CD4-positive, alpha-beta T cell treated with Interleukin-4 for 1 hour (primary cell): ENCODE measurements around the gene NPAS3.

Experiments used
- DNase-seq, 2 donors: peaks; one replicate each; pipeline ENCODE4 v3.0.0-alpha.2; 2020 to 2022

Gene NPAS3

DNA sequence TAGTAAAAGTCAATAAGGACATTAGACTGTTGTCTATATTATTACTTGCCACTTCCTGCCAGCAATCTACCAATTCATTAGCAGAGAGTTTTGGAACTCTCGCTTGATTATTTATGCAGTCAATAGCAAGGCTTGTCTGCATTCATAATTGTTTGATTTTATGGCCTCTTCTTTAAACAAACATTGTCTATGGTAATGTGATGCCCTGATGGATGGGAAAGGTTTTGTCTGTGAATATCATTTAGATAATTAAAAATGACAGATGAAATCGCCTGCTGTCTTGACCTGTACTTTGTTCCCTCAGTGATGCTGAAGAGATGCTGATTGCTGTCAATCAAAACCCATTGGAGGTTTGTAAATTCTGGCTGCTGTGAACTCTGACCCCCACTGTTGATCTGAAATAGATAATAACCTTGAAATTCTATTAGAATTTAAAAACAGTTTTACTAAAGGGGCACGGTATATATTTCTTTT, 455.3 kb downstream of the NPAS3 start:
- DNase-seq = no peak

DNA sequence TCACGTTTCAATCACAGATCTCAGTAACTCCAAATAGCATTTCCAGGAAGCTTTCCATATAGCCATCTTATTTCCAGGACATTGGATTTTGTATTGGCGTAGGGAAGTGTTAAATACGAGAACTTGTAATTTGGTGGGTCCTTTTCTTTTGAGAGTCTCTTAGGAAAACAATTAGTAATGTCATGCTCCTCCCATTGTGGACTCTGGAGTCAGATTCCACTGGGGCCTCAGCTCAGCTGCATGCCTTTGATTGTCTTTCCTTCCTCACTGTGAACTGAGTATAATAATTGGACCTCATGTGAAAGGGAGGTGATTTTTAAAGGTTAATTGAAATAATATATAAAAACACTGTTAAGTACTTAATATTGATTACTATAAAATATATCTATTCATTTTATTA, 462.6 kb downstream of the NPAS3 start:
- no peak for DNase-seq

DNA sequence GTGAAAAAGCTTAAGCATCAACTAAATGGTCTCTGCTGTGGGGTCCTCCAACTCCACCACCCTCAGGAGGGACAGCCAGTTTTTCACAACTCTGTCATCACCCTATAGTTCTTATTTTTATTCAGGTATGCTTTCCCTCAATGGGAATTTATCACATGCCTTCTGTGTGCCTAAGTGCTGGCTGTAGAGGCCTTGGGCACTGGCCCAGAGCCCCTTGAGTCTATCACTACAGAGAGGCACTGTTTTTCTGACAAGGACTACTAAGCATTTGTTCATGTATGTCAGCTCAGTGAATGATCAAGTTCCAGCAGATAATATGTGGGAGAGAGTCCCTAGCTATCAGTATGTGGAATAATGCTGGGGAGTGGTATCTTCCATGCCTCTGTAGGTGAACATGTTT, 463.9 kb downstream of the NPAS3 start:
- DNase-seq = no peak

DNA sequence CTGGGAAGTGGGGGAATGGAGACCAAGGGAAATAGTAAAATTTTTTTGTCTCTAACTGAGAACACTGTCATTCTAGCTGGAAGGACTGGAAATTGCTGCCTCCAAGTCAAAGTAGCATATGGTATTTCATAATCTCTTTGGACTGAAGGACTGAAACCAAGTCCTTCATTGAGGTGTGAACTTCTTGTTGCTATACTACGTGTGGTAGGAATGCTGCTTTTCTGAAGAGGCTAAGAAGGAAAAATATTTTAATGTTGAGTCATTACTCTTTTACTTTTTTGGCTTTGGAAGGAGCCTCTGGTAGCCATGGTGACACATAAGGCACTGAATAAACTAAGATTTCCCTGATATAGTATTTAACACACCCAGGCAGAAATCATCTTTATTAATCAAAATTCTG, 465.4 kb downstream of the NPAS3 start:
- no peak for DNase-seq

DNA sequence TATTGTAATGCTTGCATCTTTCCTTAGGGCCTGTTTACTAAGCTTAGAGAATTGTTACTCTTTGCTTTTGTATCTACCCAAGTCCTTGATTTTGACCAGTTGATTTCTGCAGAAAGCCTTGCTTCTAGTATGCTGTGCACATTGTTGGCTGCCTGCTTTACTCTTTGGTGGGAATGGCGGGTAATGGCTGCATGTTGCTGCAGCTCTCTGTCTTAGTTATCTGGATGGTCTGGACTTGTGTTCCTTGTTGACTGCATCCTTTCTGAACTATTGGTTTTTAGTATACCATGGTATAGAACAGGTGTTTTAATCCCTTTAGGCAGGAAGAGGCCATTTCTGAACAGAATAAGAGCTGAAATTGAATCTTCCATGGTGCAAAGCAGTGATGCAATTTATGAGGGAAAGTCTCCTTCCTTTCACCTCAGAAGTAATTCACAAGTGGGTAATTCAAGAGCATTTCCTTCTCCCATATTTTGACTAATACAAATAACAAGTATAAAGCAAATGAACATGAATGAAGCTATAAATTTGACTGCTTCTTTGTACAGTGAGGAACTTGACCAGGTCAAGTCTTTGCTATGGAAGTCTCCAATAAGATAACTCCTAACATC, 466.4 kb downstream of the NPAS3 start:
- DNase-seq = no peak

DNA sequence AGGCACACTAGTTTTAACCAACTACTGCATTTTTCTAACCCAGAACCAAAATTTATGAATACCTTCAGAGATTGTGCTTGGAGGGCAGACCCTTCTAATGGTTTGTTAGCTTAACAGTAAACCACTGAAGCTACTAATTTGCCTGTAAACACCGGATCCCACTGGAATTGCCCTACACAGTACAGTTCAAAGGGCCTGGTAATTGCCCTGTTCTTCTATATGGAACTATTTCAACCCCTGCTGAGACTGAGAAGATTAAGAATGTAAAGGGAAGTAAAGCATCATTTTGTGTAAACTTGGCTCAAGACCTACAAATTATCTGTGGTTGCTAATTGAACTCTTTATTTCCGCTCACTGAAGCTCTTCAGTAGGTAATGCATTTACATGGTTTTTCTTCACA, 468.1 kb downstream of the NPAS3 start:
- no peak for DNase-seq

DNA sequence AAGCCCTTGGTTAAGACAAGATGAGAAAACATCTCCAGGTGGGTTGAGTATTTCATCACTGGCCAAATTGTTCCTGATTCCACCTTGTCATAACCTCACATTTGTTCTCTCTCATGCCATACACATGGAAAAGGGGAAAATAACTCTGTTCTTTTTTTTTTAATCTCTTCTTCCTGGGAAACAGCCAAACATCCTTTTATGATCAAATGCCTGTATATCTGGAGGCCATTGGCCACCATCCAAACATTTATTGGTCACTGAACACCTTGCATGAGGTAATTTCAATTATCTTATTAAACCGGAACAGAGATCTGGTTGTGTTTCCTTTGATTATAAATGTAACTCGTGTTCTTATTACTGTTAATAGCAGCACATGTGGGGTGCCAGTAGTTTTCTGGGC, 469.6 kb downstream of the NPAS3 start:
- no peak for DNase-seq

DNA sequence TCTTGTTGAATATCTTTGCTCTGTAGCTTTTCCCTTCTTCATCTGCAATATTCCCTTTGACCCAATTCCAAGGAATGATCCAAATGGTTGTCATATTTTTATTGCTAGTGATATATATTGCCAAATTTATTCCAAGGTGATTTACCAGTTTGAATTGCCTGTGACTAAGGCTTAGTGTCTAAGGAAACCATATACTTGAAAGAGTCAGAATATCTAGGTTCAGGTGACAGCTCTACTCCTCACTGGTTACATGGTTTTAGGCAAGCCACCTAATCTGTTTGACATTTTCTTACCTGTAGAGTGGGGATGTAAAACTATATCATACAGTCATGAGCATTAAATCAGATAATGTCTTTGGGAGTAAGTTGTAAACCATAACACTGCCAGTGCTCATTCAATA, 473.8 kb downstream of the NPAS3 start:
- no peak for DNase-seq

DNA sequence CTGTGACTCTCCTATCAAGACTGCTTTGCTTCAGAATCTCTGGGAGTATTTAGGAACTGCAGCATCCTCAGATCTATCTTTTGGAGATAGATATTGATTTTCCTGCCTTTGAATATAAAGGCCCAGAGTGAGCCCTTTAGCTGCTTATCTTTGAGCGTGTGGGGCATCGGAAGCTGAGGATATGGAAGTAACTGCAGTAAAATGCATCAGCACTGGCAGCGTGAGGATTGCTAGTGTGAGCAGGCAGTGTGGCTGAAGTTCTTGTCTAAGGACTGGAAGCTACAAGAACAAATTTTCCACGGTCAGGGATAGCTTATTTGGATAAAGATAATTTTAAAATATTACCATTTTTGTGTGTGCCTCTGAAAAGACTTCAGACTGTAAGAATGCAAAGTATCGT, 474.7 kb downstream of the NPAS3 start:
- DNase-seq = no peak

DNA sequence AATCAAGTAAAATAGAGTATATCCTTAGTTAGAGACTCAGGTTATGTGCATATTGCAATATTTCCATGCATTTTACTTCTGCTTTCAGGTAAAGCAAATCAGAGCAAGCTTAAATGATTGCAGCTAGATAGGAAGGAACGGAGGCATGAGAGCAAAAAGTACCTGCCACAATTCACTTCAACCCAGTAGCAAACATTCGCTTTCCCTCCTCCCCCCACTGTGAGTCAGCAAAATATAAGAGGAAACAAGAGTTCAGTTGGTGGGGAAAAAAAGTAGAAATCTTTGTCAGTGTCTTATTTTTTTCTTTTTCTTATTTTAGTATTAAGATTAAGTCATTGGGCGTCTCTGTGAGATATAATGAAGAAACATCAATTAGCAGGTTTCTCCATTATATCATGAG, 475.4 kb downstream of the NPAS3 start:
- no peak for DNase-seq

DNA sequence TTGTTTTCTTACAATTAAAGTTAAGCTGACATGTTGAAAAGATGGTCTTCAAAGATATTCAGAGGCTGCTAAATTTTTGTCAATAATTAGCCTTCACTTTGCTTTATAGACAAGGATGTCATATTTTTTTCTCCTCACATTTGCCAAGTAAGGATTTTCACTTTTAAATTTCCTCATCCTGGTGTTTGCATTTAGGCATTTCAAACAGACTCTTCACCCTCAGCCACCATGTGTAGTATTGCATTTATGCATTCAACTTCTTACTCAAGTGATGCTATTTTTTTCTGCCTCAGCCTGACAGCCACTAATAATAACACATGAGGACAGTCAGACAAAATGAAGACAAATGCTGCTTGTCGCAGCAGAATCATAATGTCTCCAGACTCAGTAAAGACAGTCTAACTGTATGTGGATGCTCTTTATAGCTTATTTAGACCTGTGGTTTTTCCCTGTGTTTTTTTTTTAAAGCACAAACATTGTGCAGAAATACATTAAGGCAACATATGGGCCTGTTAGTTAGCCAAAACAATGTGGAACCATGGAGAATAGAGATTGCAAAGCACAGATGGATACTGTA, 481.5 kb downstream of the NPAS3 start:
- no peak for DNase-seq

DNA sequence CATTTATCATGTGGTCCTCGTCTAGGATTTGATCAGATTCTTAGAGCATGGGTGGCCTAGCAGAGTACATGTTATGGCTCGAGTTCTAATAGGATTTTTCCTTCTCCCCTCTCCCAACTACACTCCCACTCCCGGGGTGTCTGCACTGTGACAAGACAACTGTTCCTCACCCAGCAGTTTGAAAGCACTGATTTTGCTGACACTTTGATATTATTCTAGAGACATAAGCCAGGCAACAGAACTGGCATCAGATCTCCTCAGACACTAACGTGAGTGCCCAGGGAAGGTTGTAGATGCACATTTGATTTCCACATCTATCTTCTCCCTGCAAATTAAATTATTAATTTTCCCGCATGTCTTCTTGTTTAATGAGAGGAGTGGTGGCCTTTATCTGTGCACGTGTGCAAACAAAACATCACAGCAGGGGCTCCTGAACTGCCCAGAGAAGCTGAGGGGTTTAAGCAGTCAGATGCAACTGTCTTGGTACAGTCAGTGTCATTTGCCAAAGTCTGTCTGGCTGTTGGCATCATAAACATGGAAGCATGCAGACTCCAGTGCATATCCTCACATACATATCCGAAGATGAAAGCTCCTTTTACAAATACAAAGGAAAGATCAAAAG, 491.8 kb downstream of the NPAS3 start:
- DNase-seq = no peak

DNA sequence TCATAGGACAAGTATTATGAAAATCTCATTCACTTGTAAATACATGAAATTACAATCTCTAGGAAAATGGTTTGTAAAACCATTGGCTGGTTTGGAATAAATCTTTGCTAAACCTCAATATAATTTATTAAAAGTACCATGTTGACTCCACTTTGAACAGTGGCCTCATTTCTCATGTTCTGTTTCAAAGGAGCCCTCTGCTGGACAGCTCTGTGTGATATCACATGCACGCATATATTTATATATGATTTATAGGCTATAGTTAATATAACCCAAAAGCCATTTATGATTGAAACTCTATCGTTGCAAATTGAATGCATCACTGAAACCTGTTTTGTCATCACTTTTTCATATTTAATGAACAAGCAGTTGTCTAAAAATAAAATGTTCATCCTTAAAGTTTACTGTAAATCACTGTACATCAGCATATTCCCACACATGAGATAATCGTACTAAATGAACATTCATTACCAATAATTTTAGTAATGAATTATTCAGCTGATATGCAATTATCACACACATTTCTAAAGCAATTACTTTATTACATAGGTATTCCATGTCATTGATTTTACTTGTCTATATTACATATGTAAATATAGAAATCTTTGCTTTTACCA, 493.8 kb downstream of the NPAS3 start:
- no peak for DNase-seq

DNA sequence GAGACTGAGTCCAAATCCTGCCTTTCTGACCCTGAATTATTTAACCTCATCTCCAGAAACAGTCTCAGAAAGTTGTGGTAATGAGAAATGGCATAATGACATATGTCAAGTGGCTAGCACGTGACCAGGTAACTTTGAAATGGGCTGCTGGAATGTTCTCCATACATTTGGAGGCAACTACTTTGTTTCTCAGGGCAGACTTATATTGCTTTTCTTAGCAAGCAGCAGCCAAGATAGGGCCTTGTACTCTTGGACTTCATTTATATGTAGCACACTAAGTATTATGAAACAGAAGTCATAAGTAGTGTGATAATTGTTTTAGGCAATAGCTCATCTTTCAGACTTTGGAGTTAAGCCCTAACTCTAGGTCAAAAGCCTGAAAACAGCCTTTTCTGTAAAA, 494.7 kb downstream of the NPAS3 start:
- DNase-seq = no peak

DNA sequence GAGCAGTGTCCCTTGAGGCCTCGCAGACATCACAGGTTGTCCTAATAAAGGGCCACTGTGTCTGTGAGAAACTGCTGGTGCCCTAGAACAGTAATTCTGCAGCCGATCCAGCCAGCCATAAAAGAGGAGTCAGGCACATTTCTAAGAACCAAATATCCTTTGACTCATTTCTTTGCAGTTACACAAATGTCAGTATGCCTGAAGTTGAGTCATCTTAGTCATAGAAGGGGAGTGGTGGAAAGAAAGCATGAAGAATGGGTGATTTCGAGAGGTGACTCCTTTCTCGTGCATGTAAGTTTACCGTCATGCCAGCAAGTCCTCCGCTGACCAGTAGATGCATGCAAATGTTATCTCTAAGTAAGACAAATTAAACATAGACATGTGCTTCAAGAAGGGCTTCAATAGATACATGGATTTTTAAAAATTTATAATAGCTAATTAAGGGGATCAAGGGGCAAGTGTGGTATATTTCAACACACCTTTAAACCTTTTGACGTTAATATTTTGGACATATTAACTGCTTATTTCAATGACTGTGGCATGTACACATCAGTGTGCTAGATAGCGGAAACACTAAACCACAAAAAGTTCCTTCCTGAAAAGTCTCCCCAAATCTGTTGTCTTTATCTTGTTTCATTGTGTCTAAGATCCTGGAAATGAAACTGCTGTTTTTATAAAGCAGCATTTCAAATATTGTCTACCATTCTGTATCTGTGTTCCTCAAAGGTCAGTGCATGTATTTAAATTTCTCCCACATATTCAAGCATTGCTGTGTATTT, 497.4 kb downstream of the NPAS3 start:
- DNase-seq = no peak

DNA sequence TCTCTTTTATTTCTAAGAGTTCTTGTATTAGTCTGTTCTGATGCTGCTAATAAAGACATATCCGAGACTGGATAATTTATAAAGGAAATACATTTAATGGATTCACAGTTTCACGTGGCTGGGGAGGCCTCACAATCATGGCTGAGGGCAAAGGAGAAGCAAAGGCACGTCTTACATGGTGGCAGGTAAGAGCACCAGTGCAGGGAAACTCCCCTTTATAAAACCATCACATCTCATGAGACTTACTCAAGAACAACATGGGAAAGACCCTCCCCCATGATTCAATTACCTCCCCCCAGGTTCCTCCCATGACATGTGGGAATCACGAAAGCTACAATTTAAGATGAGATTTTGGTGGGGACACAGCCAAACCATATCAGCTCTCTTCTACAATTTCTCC, 503.0 kb downstream of the NPAS3 start:
- DNase-seq = no peak

DNA sequence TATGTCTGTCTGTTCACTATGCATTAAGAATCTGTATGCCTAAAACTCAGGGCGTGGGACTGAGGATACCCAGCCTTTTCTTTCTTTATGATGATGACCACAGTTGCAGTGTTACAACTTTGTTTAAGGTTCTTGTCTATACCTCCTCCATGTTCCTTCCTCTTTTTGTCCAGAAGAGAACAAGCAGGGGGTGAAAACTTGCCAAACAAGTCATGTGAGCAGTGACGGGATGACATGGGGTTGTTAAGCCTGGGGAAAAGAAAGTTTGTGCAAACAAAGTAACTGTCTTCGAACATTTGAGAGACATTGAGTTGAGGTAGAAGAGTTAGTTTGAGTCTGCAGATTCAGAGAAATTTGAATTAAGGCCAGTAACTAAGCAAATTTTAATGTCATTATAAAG, 505.5 kb downstream of the NPAS3 start:
- DNase-seq = no peak

DNA sequence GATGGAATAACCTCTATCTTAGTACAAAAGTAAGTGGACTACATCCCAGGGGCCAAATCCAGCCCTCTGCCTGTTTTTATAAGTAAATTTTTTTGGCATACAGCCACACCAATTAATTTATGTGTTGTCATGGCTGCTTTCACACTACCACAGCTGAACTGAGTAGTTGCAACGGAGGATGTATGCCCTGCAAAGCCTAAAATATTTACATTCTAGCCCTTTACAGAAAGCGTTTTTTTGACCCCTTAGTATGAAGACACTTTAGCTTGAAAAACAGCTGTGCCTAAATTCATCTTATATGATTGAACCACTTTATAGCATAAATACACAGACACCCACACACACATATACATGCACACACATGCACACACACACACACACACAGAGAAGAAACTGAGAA, 510.6 kb downstream of the NPAS3 start:
- no peak for DNase-seq

DNA sequence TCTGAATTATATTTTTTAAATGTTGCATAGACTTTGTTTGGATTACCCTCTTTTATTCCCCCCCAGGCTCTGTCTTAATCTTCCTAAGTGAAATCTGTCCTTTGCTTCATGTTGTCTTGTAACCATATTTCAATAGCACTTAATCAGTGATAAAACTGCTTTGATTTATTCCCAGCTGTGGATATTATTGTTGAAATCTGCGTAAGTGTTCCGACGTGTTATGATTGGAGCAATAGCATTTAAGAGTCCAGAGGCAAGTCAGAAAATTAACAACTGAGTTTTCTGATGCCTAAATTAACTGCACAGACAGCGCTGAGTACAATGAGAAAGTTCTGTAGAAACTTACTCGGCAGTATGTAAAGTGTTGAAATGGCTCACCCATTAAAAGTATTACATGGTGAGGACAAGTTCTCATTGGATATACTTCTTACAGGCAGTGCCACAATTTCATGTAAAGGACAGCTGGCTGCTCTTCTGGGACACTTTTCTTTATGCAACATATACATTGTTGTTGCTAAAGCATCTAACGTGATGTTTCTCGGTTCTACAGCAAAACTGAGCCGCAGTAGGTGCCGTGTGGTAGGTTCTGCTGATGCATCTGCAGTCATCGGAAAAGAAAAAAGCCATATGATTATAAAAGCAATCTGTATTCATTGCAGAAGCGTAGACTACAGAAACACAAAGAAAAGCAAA, 511.2 kb downstream of the NPAS3 start:
- no peak for DNase-seq

DNA sequence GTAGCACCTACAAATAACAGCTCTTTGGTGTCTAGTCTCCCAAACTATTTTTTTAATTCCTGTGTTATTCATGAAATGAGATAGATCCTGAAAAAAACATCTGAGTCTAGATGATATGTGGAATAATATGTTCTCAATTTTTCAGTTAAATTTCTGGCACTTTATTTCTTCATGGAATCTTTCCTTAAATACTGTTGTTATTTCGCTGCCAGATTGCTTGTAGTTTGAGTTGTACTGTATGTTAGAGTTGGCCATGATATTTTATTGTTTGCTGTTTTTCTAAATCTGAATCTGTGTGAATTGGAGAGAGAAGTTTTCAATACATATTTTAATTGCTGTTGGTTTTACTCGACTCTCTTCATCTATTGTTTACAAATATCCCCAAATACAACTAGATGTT, 511.7 kb downstream of the NPAS3 start:
- DNase-seq = no peak

DNA sequence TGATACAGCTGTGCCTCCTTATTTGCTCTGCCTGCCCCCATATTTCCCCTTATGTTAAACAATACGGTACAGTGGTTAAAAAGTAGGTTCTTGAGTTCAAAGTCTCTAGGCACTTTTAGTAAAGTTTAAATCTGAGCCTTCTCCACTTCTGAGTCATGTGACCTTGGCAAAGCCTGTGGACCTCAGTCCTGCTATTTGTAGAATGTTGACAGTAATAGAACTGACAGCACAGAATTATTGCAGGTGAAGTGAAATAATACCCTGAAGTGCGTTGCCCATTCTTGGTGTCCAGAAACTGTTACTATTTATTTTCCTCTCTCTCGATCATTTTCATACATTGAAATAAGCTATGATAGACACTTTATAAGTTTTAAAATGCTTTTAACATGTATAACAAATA, 512.5 kb downstream of the NPAS3 start:
- DNase-seq = no peak

DNA sequence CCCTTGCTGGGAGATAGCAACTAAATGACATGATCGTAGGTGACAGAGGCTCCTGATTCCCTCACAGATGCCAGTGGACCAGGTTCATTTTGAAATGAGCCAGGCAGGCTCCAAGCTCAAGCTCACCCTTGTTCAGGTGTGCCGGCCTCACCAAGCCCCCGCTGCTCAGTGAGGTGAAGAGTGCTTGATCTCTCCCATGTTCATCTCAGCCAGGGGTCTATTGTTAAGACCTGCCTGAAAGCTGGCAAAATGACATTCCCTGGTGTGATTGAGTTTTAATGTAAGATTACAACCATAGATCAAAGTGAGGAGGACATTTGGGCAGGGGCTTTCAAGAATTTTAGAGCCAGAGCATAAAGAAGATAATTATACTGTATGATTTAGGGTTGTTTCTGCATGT, 514.3 kb downstream of the NPAS3 start:
- no peak for DNase-seq

DNA sequence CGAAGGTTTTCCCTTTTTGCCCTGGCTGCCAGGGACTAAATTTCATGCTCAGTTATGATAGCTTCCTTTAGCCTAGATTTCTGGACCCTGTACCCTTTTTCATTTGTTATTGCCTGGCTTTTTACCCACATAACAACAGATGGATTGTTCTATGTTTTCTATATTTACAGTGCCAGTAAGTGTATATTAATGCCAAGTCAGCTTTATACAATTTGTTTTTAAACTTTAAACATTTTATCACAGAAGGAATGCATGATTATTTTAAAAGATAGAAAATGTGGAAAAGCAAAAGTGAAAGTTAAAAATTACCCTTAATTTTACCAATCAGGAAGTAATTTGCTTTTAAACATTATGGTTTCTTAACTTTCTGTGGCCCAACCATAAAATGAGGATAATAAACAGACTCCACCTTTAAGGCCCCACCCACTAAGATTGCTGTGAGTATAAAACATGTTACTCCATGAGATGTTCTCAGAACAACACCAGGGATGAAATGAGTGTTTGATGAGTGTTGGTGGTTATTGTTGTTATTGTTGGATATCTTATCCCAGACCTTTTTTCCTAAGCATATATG, 515.4 kb downstream of the NPAS3 start:
- DNase-seq = no peak
